Mammary epithelial cell (primary cell): ENCODE results near the gene SLF2.

Experiments used
- EZH2 ChIP-seq: IDR thresholded peaks from 2 replicates; pipeline ENCODE4 v1.6.1; 2012; ENCODE audit warnings: low read length, inconsistent platforms, borderline replicate concordance
- TF ChIP-seq, protein P1 (sequence below), 2 donors: IDR thresholded peaks in 1 of 2; conservative IDR thresholded peaks in 1 of 2; 2 replicates each; pipeline ENCODE4 v1.5.1; 2011 to 2012; ENCODE audit warnings: inconsistent platforms in 2 of 2, low read length in 2 of 2, mild to moderate bottlenecking in 2 of 2, control low read depth in 1 of 2, low read depth in 1 of 2; ENCODE audit not compliant: insufficient read depth in 1 of 2; ENCODE audit errors: extremely low read depth in 1 of 2

GRCh38 chr10:101000915-101001658 lies 88.3 kb downstream of the SLF2 start:
- TF ChIP-seq, protein P1, sequence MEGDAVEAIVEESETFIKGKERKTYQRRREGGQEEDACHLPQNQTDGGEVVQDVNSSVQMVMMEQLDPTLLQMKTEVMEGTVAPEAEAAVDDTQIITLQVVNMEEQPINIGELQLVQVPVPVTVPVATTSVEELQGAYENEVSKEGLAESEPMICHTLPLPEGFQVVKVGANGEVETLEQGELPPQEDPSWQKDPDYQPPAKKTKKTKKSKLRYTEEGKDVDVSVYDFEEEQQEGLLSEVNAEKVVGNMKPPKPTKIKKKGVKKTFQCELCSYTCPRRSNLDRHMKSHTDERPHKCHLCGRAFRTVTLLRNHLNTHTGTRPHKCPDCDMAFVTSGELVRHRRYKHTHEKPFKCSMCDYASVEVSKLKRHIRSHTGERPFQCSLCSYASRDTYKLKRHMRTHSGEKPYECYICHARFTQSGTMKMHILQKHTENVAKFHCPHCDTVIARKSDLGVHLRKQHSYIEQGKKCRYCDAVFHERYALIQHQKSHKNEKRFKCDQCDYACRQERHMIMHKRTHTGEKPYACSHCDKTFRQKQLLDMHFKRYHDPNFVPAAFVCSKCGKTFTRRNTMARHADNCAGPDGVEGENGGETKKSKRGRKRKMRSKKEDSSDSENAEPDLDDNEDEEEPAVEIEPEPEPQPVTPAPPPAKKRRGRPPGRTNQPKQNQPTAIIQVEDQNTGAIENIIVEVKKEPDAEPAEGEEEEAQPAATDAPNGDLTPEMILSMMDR (conservative IDR thresholded peaks at IDR 0.05 in 1 of 2, IDR thresholded peaks at IDR 0.05 in 1 of 2; ENCODE audit: extremely low read depth in 1 of 2, insufficient read depth in 1 of 2, low read depth in 1 of 2, low read length in 2 of 2): no peak
- TF ChIP-seq EZH2: no peak
